HG03571 (cell line): ENCODE measurements around the gene GRIK1.

Experiments
- ATAC-seq: cut with Tn5 transposase; IDR thresholded peaks from one replicate; pipeline ENCODE4 v1.9.1; 2021; ENCODE audit not compliant: unreplicated experiment

The GRIK1 gene

GRCh38 chr21:29499229-29499628, 440.6 kb downstream of the GRIK1 start:
- ATAC-seq, result no peak

DNA sequence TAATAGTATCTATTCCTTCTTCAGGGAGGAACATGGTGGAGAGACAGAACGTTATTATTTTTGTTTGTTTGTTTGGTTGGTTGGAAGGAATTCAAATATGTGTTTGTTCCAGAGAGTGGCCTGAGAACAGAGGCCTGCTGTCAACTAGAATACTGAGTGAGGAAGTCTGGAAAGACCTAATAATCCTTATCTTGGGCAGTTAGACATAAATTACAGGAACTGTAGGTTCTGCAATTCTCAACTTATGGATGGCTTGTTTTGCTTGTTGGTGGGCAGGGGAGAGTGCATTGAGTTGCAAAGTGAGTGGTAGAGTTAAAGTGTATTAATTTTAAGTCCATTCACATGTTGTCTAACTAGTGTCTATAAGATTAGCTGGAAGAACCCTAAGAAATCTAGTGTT, 443.5 kb downstream of the GRIK1 start:
- no peak for ATAC-seq

GRCh38 chr21:29490016-29490415, 449.8 kb downstream of the GRIK1 start:
- no peak for ATAC-seq

DNA sequence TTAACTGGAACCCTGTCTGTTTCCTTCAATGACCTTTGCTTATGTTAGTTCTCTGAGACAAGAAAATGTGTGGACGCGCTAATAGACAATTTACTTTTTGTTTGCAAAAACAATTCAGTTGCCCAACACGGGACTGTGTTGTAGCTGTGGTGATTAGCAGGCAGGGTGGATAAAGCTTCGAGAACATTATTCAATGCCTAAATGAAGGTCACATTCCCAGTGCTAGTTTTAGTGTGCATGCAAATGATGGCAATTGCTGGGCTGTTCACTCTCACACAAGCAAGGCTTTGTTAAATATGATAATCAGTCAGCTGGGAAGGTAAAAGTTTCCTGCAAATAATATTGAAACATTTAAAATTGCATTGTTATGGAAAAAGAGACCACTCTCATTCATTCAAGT, 452.6 kb downstream of the GRIK1 start:
- no peak for ATAC-seq
